Calu3 (cell line): Measurements from ENCODE around the gene TEX55. TPM values are rescaled to one million over a fixed set of nuclear protein-coding genes. Genes with fewer than 3 reads are reported as not detected.
A peak's percentile ranks its signal among the peaks of the same experiment; 100 is the strongest.

Experiments
- Bru-seq: library from RNA; stranded (reverse); fragments of 400-500 nt; gene quantifications from one replicate; lab custom pipeline; 2021; lab: Mats Ljungman, UMichigan
- BruChase-seq, 2 experiments: library from RNA; stranded (reverse); fragments of 400-500 nt; gene quantifications; one replicate each; lab custom pipeline; 2021; lab: Mats Ljungman, UMichigan
- BruUV-seq: library from RNA; stranded (reverse); fragments of 400-500 nt; replicated peaks from 2 replicates; lab custom pipeline; 2021; lab: Mats Ljungman, UMichigan
- CTCF ChIA-PET: fragments of 300-600 bp; sonication (Branson Sonifier 250); formaldehyde crosslinking; loops from one replicate; lab custom pipeline; 2022; ENCODE audit warnings: antibody characterized with exemption; lab: Charles Lee
- DNase-seq: peaks from one replicate; pipeline ENCODE4 v3.0.0; 2022
- H3K27ac Mint-ChIP-seq: one replicate; pipeline ENCODE4 v1.8.0; 2022; ENCODE audit warnings: mixed read lengths; ENCODE audit not compliant: unreplicated experiment
- H3K27me3 Mint-ChIP-seq: one replicate; pipeline ENCODE4 v1.8.0; 2022; ENCODE audit warnings: mixed read lengths; ENCODE audit not compliant: unreplicated experiment
- H3K36me3 Mint-ChIP-seq: one replicate; pipeline ENCODE4 v1.8.0; 2022; ENCODE audit warnings: mild to moderate bottlenecking, moderate library complexity, mixed read lengths; ENCODE audit not compliant: insufficient read depth, unreplicated experiment
- H3K4me1 Mint-ChIP-seq: one replicate; pipeline ENCODE4 v1.8.0; 2022; ENCODE audit warnings: mild to moderate bottlenecking, low read depth, mixed read lengths; ENCODE audit not compliant: unreplicated experiment
- H3K4me3 Mint-ChIP-seq: one replicate; pipeline ENCODE4 v1.8.0; 2022; ENCODE audit warnings: mild to moderate bottlenecking, low read depth, moderate library complexity, mixed read lengths; ENCODE audit not compliant: unreplicated experiment
- H3K9me3 Mint-ChIP-seq: one replicate; pipeline ENCODE4 v1.8.0; 2022; ENCODE audit warnings: low read depth, mixed read lengths; ENCODE audit not compliant: unreplicated experiment
- intact Hi-C: fragments of 100-400 bp; cut with micrococcal nuclease; formaldehyde crosslinking; loops from one replicate; pipeline ENCODE4 v1.10.0; 2022; ENCODE audit not compliant: unreplicated experiment
- long read RNA-seq: library from polyadenylated mRNA; stranded (forward); transcript quantifications from one replicate; pipeline ENCODE4 v2.0.0, GENCODE V29; 2022
- total RNA-seq: library from RNA; stranded (reverse); gene quantifications from 2 replicates; pipeline ENCODE4 v1.2.3, GENCODE V29; 2022
- TF ChIP-seq, protein P1 (sequence below): fragments of 200-600 bp; IDR thresholded peaks from one replicate; pipeline ENCODE4 v1.8.0; 2022; ENCODE audit warnings: antibody characterized with exemption; ENCODE audit not compliant: unreplicated experiment

TEX55 gene
- total RNA-seq: not detected in 2 replicates
- not detected for Bru-seq, nascent RNA
- BruChase-seq, experiment 1, labeled RNA remaining after a 6-hour chase: not detected
- percentile 9 among the genes with signal in this experiment for BruChase-seq, experiment 2, labeled RNA remaining after a 2-hour chase
- long read RNA-seq: 0 reads

DNA sequence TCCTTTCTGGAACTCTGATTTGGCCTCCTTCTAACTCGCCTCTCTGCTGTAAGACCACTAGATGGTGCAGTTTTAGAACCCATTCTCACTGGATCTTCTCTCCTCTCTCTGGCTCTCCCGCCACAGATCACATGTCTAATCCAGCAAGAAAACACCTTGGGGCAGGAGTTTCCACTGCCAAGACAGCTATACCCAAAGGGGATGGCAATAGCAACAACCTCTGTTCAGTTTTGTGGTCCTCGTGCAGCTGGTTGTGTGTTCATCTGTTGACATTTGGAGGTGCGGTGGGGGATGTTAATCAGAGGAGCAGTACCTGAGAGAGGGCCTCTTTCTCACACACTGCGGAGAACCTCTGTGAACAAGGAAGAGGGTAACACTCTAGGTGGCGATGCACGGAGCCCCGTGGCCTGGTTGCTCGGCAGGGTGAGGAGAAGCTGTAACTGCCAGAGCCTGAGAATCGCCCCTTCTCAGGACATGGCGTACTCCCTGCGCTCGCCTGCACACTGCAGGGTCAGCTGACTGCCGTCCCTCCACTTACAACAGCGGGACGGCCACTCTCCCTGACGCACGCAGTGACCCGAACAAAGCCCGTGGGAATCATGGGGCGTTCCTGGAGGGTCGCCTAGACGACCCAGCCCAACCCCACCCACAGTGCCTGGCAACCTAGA lies at the start of gene TEX55:
TEX55 (plus strand) TSS at position 666 of the 668 bp plus-strand sequence. CDS start 25 bp downstream, outside the sequence.
- Mint-ChIP-seq H3K27ac (peak within 1 kb of the TSS; percentile 21), H3K4me1 (peaks cover 18% of the 10 kb centered on the region), H3K9me3 (no peaks in the 10 kb centered on the region), H3K36me3 (no peaks in the 10 kb centered on the region), H3K27me3 (no peaks in the 10 kb centered on the region), H3K4me3 (no peak within 1 kb of the TSS)
- BruUV-seq: no TSS peak
- TF ChIP-seq, protein P1, sequence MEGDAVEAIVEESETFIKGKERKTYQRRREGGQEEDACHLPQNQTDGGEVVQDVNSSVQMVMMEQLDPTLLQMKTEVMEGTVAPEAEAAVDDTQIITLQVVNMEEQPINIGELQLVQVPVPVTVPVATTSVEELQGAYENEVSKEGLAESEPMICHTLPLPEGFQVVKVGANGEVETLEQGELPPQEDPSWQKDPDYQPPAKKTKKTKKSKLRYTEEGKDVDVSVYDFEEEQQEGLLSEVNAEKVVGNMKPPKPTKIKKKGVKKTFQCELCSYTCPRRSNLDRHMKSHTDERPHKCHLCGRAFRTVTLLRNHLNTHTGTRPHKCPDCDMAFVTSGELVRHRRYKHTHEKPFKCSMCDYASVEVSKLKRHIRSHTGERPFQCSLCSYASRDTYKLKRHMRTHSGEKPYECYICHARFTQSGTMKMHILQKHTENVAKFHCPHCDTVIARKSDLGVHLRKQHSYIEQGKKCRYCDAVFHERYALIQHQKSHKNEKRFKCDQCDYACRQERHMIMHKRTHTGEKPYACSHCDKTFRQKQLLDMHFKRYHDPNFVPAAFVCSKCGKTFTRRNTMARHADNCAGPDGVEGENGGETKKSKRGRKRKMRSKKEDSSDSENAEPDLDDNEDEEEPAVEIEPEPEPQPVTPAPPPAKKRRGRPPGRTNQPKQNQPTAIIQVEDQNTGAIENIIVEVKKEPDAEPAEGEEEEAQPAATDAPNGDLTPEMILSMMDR: no peak
- DNase-seq: peak; percentile 35
- CTCF ChIA-PET: interaction anchor here (0.6 to 2.3 kb wide), 4 partner anchors 9 to 263 kb away, joined by 3 to 13 read pairs (median 3); partner anchors contain the start of gene B4GALT4
- intact Hi-C loops: loop anchor here (1.0 to 5.0 kb wide), 3 partner anchors 37 to 96 kb away; no protein-coding TSS in a partner anchor

DNA sequence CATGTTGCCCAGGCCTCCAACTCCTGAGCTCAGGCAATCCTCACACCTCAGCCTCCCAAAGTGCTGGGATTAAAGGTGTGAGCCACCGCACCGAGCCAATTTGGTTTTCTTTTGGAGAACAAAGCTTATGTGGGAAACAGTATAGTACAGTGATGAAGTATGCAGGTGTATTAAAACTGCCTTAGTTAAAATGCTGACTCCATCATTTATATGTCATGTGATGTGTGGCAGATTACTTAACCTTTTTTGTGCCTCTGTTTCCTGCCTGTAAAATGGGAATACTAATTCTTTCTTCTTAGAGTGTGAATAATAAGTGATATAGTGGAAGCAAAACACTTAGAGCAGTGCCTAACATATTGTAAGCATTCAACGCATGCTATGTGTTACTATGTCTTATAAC lies 48.0 kb upstream of the TEX55 start:
- CTCF ChIA-PET: interaction anchor here (1.3 to 3.3 kb wide), 5 partner anchors 143 to 223 kb away, joined by 3 to 38 read pairs (median 10); partner anchors contain the start of gene B4GALT4
- DNase-seq: no peak
- TF ChIP-seq, protein P1: no peak
- no TSS peak for BruUV-seq
- Mint-ChIP-seq H3K4me1 (no peaks in the 10 kb centered on the region), H3K4me3 (no peak overlapping the region), H3K9me3 (no peaks in the 10 kb centered on the region), H3K36me3 (no peaks in the 10 kb centered on the region), H3K27ac (no peak overlapping the region), H3K27me3 (no peaks in the 10 kb centered on the region)
- intact Hi-C loops: loop anchor here (1.0 to 5.0 kb wide), 3 partner anchors 66 to 216 kb away; partner anchors contain the start of genes B4GALT4 and IGSF11

DNA sequence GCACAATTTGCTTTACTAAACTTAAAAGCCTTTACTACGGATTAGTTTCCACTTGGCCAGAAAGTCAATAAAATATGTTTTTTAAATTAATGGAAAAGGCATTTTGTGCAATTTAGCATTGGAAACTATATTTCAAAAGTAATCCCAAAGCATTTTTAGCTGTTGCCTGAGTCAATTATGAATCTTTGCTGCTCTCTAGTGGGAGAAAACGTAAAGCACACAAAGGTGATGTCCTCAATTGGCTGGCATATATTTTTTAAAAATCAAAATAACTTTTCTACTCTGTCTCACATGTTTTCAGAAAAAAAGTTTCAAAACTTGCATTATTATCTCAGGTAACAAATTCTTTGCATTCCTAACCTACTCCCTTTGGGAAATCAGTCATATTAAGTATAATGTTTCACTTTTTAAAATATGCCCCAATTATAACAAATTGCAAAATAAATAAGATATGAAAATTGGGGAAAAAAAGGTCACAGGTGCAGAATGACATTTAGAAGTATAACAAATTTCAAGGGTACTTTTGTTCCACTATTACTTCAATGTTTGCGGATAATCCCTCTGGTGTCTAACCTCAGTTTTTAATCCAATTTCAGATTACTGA lies 47.2 kb upstream of the TEX55 start:
- Mint-ChIP-seq H3K4me3 (no peak overlapping the region), H3K27me3 (no peaks in the 10 kb centered on the region), H3K36me3 (no peaks in the 10 kb centered on the region), H3K27ac (no peak overlapping the region), H3K9me3 (no peaks in the 10 kb centered on the region), H3K4me1 (no peaks in the 10 kb centered on the region)
- TF ChIP-seq, protein P1: peak; percentile 54
- intact Hi-C loops: loop anchor here (1.0 to 5.0 kb wide), 3 partner anchors 66 to 216 kb away; partner anchors contain the start of genes B4GALT4 and IGSF11
- DNase-seq: peak; percentile 34
- no TSS peak for BruUV-seq
- CTCF ChIA-PET: interaction anchor here (1.3 to 3.3 kb wide), 5 partner anchors 142 to 223 kb away, joined by 3 to 38 read pairs (median 10); partner anchors contain the start of gene B4GALT4

DNA sequence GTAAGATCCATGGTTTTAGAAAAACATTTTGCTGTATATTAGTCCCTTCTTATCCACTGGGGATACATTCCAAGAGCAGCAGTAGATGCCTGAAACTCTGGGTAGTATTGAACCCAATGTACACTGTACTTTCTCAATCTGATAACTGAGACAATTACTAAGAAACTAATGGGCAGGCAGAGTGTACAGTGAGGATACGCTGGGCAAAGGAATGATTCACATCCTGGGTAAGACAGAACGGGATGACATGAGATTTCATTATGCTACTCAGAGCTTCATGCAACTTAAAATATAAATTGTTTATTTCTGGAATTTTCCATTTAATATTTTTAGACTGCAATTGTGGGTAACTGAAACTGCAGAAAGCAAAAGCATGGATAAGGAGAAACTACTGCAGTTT lies 46.2 kb upstream of the TEX55 start:
- no peak overlapping the region for H3K27ac Mint-ChIP-seq
- TF ChIP-seq, protein P1: no peak
- intact Hi-C loops: loop anchor here (2.0 to 5.0 kb wide), 2 partner anchors 67 to 141 kb away; partner anchors contain the start of genes B4GALT4 and IGSF11

More for the DNA sequence above, 46.2 kb upstream of the TEX55 start:
- H3K4me1 Mint-ChIP-seq: no peaks in the 10 kb centered on the region
- CTCF ChIA-PET: interaction anchor here (2.4 to 3.3 kb wide), 2 partner anchors 141 to 215 kb away, joined by 10 to 38 read pairs; partner anchors contain the start of gene B4GALT4
- no peak for DNase-seq
- H3K4me3 Mint-ChIP-seq: no peak overlapping the region
- no peaks in the 10 kb centered on the region for H3K9me3 Mint-ChIP-seq
- BruUV-seq: no TSS peak
- no peaks in the 10 kb centered on the region for H3K27me3 Mint-ChIP-seq
- H3K36me3 Mint-ChIP-seq: no peaks in the 10 kb centered on the region
